ENCODE measurements around the gene INPP5D.

DNA sequence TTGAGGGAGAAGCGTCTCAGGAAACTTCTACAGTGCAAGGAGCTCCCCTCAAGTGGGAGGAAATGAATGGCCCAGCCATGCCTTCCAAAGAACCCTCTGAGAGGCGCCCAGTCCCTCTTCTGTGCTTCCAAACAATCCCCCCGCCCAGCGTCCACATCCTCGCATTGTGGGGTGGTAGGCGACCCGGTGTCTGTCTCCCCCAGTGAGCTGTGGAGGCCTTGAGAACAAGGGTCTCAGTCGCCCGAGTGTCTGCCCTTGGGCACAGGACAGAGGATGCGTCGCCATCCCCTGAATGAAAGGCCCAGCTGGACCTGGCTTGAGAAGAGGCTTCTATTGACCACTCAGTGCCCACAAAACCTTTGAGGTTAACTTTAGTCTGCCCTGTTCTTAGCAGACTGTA is 29.7 kb downstream of the INPP5D start:
- TF ChIP-seq GATA2 (IDR thresholded peaks at IDR 0.05; ENCODE audit: low read depth, low read length) (no peak), GATA3 (IDR thresholded peaks at IDR 0.05; ENCODE audit: low read depth, low read length) (no peak)

All from SH-SY5Y (cell line).